K562 (cell line): ENCODE results near the gene NRROS. TPM values are rescaled to one million over a fixed set of nuclear protein-coding genes. Genes with fewer than 3 reads are reported as not detected.

Experiments used
- BHLHE40 ChIP-seq: IDR thresholded peaks from 2 replicates; pipeline ENCODE4 v1.6.1; 2011; ENCODE audit warnings: low read length, improper control_type of control experiment
- CBFB ChIP-seq: sonication (generic); formaldehyde crosslinking; IDR thresholded peaks from 2 replicates; pipeline ENCODE4 v1.4.0; 2020; ENCODE audit warnings: mild to moderate bottlenecking, missing genetic modification reagents
- CHD1 ChIP-seq: fragments of 200-600 bp; sonication (generic); IDR thresholded peaks from one replicate; pipeline ENCODE4 v1.6.1; 2012; ENCODE audit warnings: mild to moderate bottlenecking, moderate library complexity, low read length, inconsistent platforms
- CHD2 ChIP-seq: IDR thresholded peaks from 2 replicates; pipeline ENCODE4 v1.6.1; 2011; ENCODE audit warnings: low read depth, low read length
- CTBP1 ChIP-seq: fragments of 450-650 bp; IDR thresholded peaks from 2 replicates; pipeline ENCODE4 v1.6.1; 2016; ENCODE audit warnings: borderline replicate concordance
- ERF ChIP-seq: fragments of 450-650 bp; formaldehyde crosslinking; IDR thresholded peaks from 2 replicates; pipeline ENCODE4 v1.4.0; 2020; ENCODE audit warnings: mild to moderate bottlenecking, mixed read lengths
- ETV6 ChIP-seq, 3 experiments: fragments of 150-350 bp in 1 of 3; sonication (generic) in 1 of 3; formaldehyde crosslinking in 1 of 3; IDR thresholded peaks; 2 replicates each; pipeline versions ENCODE4 v1.6.1 to v1.8.0; 2014 to 2022; ENCODE audit warnings: borderline replicate concordance in 2 of 3, low read depth in 2 of 3, antibody characterized with exemption in 1 of 3, low read length in 1 of 3, mild to moderate bottlenecking in 1 of 3, missing genetic modification reagents in 1 of 3
- FOSL1 ChIP-seq: fragments of 200-800 bp; sonication (Bioruptor generic); conservative IDR thresholded peaks from 2 replicates; pipeline ENCODE4 v1.6.1; 2016; ENCODE audit warnings: missing genetic modification characterization, missing compliant biosample characterization
- GATAD2A ChIP-seq: fragments of 450-650 bp; IDR thresholded peaks from 2 replicates; pipeline ENCODE4 v1.6.1; 2017
- JUNB ChIP-seq: fragments of 450-650 bp; formaldehyde crosslinking; conservative IDR thresholded peaks from 2 replicates; pipeline ENCODE4 v1.4.0; 2020; ENCODE audit warnings: mild to moderate bottlenecking
- MAZ ChIP-seq, 2 experiments: fragments of 450-650 bp in 1 of 2; sonication (generic) in 1 of 2; formaldehyde crosslinking; IDR thresholded peaks in 1 of 2; conservative IDR thresholded peaks in 1 of 2; 2 replicates each; pipeline versions ENCODE4 v1.4.0 to v1.5.0; 2020; ENCODE audit warnings: mild to moderate bottlenecking in 1 of 2, missing genetic modification reagents in 1 of 2
- MEIS2 ChIP-seq: fragments of 450-650 bp; IDR thresholded peaks from 2 replicates; pipeline ENCODE4 v1.6.1; 2014; ENCODE audit warnings: mild to moderate bottlenecking; ENCODE audit not compliant: partially characterized antibody
- NONO ChIP-seq, 2 experiments: fragments of 200-400 bp in 1 of 2; fragments of 450-650 bp in 1 of 2; formaldehyde crosslinking in 1 of 2; IDR thresholded peaks; 2 replicates each; pipeline ENCODE4 v1.6.1; 2017; ENCODE audit warnings: low read depth in 2 of 2, mild to moderate bottlenecking in 2 of 2, moderate library complexity in 2 of 2, low read length in 1 of 2
- POLR2AphosphoS5 ChIP-seq: IDR thresholded peaks from 2 replicates; pipeline ENCODE4 v1.6.1; 2011; ENCODE audit warnings: mild to moderate bottlenecking, low read depth, low read length, moderate library complexity; ENCODE audit not compliant: control insufficient read depth, insufficient read depth
- SMARCC2 ChIP-seq: fragments of 450-650 bp; IDR thresholded peaks from 2 replicates; pipeline ENCODE4 v1.6.1; 2017; ENCODE audit warnings: antibody characterized with exemption, moderate library complexity, mild to moderate bottlenecking, low read depth
- SP1 ChIP-seq: sonication (generic); formaldehyde crosslinking; IDR thresholded peaks from 2 replicates; pipeline ENCODE4 v1.8.1; 2022; ENCODE audit warnings: mild to moderate bottlenecking, missing genetic modification reagents
- THRAP3 ChIP-seq: fragments of 450-650 bp; IDR thresholded peaks from 2 replicates; pipeline ENCODE4 v1.6.1; 2016; ENCODE audit warnings: mild to moderate bottlenecking, inconsistent platforms, borderline replicate concordance
- ZBTB1 ChIP-seq: sonication (generic); formaldehyde crosslinking; IDR thresholded peaks from 2 replicates; pipeline ENCODE4 v1.8.1; 2023; ENCODE audit warnings: missing genetic modification reagents, low read depth, mild to moderate bottlenecking, borderline replicate concordance
- ZBTB11 ChIP-seq, 3 experiments: fragments of 200-800 bp in 1 of 3; fragments of 250-450 bp in 1 of 3; fragments of 450-650 bp in 1 of 3; sonication (Bioruptor Pico) in 1 of 3; sonication (Bioruptor generic) in 1 of 3; formaldehyde crosslinking in 1 of 3; IDR thresholded peaks; 2 replicates each; pipeline versions ENCODE4 v1.6.1 to v1.8.0; 2016 to 2022; ENCODE audit warnings: mild to moderate bottlenecking in 2 of 3, missing genetic modification characterization in 2 of 3, missing compliant biosample characterization in 1 of 3, moderate library complexity in 1 of 3
- ZFPM2 ChIP-seq: fragments of 250-450 bp; sonication (Bioruptor Pico); IDR thresholded peaks from 2 replicates; pipeline ENCODE4 v1.5.1; 2022; ENCODE audit warnings: mild to moderate bottlenecking
- ZNF830 ChIP-seq: fragments of 250-450 bp; sonication (Bioruptor Pico); IDR thresholded peaks from 2 replicates; pipeline ENCODE4 v1.5.0; 2021; ENCODE audit warnings: mild to moderate bottlenecking
- polyA plus RNA-seq, 8 experiments: library from polyadenylated mRNA; depleted of rRNA in 4 of 8; stranded (reverse) in 5 of 8; unstranded in 3 of 8; fragments of >200 nt; fragmentation: Nextera tagmentation in 2 of 8; fragmentation: Illumina TruSeq in 1 of 8; extraction: Ambion mirVana in 2 of 8; extraction: Trizol in 1 of 8; gene quantifications; 2 replicates each; pipeline versions ENCODE4 v1.2.1 to v1.2.3, GENCODE V29; 2011 to 2014; ENCODE audit warnings: inconsistent platforms in 1 of 8, missing spikeins in 1 of 8
- total RNA-seq, 7 experiments: library from RNA; depleted of rRNA in 6 of 7; stranded (reverse); fragments of >200 nt in 6 of 7; fragmentation: Illumina TruSeq in 2 of 7; extraction: Trizol in 2 of 7; gene quantifications; 2 replicates each; pipeline versions ENCODE4 v1.2.1 to v1.2.3, GENCODE V29; 2011 to 2021; ENCODE audit warnings: low replicate concordance in 1 of 7
- TF ChIP-seq, protein P1 (sequence below): fragments of 450-650 bp; conservative IDR thresholded peaks from 2 replicates; pipeline ENCODE4 v1.6.1; 2016; ENCODE audit warnings: missing genetic modification characterization, low read depth, mild to moderate bottlenecking, control low read depth, missing compliant biosample characterization

The NRROS gene
- total and polyA plus RNA-seq, 9 of the 15 experiments (the other 6 are each of a cell fraction or from before 2014, with no cell fraction given): 0.34 to 13.8 (median 3.8) TPM

DNA sequence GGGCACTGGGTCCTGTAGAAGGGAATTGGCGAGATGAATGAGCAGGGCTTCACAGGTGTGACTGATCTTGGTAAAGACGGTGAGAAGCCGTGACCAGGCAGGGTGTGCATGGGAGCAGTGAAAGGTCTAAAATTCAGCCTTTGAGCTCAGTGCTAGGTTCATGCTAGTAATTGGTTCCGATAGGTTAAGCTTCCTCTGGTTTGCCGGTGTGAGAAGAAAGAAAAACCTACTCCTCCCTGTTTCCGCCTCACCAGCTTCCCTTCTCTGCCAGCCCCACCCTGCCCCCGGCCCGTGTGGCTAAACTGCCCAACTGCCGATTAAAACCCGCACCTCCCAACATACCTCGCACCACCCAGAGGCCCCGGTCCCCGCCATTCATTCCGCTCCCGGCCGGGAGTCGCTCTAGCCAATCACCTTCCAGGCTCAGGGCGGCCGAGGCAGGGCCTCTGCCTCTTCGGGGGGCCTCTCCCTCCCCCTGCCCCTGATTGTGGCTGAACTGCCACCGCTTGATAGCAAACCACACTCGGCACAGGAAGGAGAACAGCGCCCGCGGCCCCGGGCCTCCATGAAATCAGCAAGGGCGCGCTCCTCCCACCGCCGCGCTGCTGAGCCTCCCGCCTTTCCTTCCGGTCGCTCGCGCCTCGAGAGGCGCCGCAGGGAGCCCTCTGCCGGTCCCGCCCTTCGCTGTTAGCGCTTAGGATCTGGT lies 7.3 kb upstream of the NRROS start (continued):
- 0 out of 2 replicates have a peak, but pooled peaks have one; percentile 66 for TF ChIP-seq CBFB (CRISPR knock-in tag)
- TF ChIP-seq SP1 (CRISPR knock-in tag): peak; percentile 62
- 0 out of 4 replicates have a peak, but pooled peaks of 1 of the 2 experiments have one; percentile 19 for TF ChIP-seq NONO (IDR thresholded peaks at IDR 0.05; ENCODE audit: low read depth in 2 of 2, low read length in 1 of 2)
- TF ChIP-seq ZBTB1 (CRISPR knock-in tag): peak; percentile 61; the same call in 1 of the 2 replicates
- peak; percentile 82 for TF ChIP-seq MAZ (CRISPR knock-in tag; conservative IDR thresholded peaks at IDR 0.05 in 1 of 2, IDR thresholded peaks at IDR 0.05 in 1 of 2)
- 0 out of 2 replicates have a peak, but pooled peaks have one; percentile 25 for TF ChIP-seq SMARCC2
- TF ChIP-seq FOSL1: peak; percentile 6; the same call in 1 of the 2 replicates
- 0 out of 2 replicates have a peak, but pooled peaks have one; percentile 11 for TF ChIP-seq THRAP3
- TF ChIP-seq, protein P1, sequence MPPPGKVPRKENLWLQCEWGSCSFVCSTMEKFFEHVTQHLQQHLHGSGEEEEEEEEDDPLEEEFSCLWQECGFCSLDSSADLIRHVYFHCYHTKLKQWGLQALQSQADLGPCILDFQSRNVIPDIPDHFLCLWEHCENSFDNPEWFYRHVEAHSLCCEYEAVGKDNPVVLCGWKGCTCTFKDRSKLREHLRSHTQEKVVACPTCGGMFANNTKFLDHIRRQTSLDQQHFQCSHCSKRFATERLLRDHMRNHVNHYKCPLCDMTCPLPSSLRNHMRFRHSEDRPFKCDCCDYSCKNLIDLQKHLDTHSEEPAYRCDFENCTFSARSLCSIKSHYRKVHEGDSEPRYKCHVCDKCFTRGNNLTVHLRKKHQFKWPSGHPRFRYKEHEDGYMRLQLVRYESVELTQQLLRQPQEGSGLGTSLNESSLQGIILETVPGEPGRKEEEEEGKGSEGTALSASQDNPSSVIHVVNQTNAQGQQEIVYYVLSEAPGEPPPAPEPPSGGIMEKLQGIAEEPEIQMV: no peak
- TF ChIP-seq ETV6 (IDR thresholded peaks at IDR 0.05; ENCODE audit: borderline replicate concordance in 1 of 2, low read depth in 2 of 2, low read length in 1 of 2): peak; percentile 39 to 52; a peak in 2 of 4 replicates
- TF ChIP-seq ETV6 (CRISPR knock-in tag; IDR thresholded peaks at IDR 0.05; ENCODE audit: borderline replicate concordance): no peak
- TF ChIP-seq JUNB (CRISPR knock-in tag): no peak
- TF ChIP-seq CTBP1: peak; percentile 75; the same call in 1 of the 2 replicates
- TF ChIP-seq ZBTB11 (CRISPR knock-in tag; IDR thresholded peaks at IDR 0.05): peak in 1 of 3 experiments; percentile 82; a peak in 1 of 6 replicates
- 0 out of 2 replicates have a peak, but pooled peaks have one; percentile 22 for TF ChIP-seq ZFPM2 (CRISPR knock-in tag)
- peak; percentile 39; the same call in 1 of the 2 replicates for TF ChIP-seq GATAD2A
- peak; percentile 24; the same call in 1 of the 2 replicates for TF ChIP-seq BHLHE40
- TF ChIP-seq CHD2: 0 out of 2 replicates have a peak, but pooled peaks have one; percentile 34
- peak; percentile 14; the same call in 1 of the 2 replicates for TF ChIP-seq ERF (CRISPR knock-in tag)
- TF ChIP-seq ZNF830 (CRISPR knock-in tag): no peak
- peak; percentile 21 for TF ChIP-seq MEIS2
- TF ChIP-seq POLR2AphosphoS5: peak; percentile 81
- TF ChIP-seq CHD1: peak; percentile 67
